WTC11 (cell line): ENCODE data around the gene CMKLR1. TPM values are rescaled to one million over a fixed set of nuclear protein-coding genes. Genes with fewer than 3 reads are reported as not detected.
A peak's percentile ranks its signal among the peaks of the same experiment; 100 is the strongest.

ENCODE experiments used
- ATAC-seq: fragments of 200-7000 bp; cut with Tn5 transposase; 2 replicates; pipeline ENCODE4 v1.10.0; 2021; ENCODE audit warnings: mild to moderate bottlenecking, moderate library complexity
- CTCF ChIA-PET: fragments of 300-600 bp; sonication (Branson Sonifier 250); formaldehyde crosslinking; loops from one replicate; lab custom pipeline; 2021; ENCODE audit warnings: antibody characterized with exemption; lab: Charles Lee
- POLR2A ChIA-PET: fragments of 350-600 bp; sonication (Branson Sonifier 250); formaldehyde crosslinking; loops from one replicate; lab custom pipeline; 2021; ENCODE audit warnings: antibody characterized with exemption; lab: Charles Lee
- DNase-seq: peaks from one replicate; pipeline ENCODE4 v3.0.0; 2021; ENCODE audit warnings: low spot score
- H3K27ac Mint-ChIP-seq: 2 replicates; pipeline ENCODE4 v1.8.0; 2021; ENCODE audit warnings: mixed read lengths
- H3K27me3 Mint-ChIP-seq: 2 replicates; pipeline ENCODE4 v1.8.0; 2021; ENCODE audit warnings: low read depth, mild to moderate bottlenecking, moderate library complexity, mixed read lengths
- H3K36me3 Mint-ChIP-seq: 2 replicates; pipeline ENCODE4 v1.8.0; 2021; ENCODE audit warnings: mixed read lengths
- H3K4me1 Mint-ChIP-seq: 2 replicates; pipeline ENCODE4 v1.8.0; 2022; ENCODE audit warnings: mixed read lengths
- H3K4me3 Mint-ChIP-seq: 2 replicates; pipeline ENCODE4 v1.8.0; 2021; ENCODE audit warnings: mild to moderate bottlenecking, moderate library complexity, mixed read lengths
- H3K9me3 Mint-ChIP-seq: 2 replicates; pipeline ENCODE4 v1.8.0; 2021; ENCODE audit warnings: mixed read lengths
- CREB1 ChIP-seq: sonication (generic); formaldehyde crosslinking; IDR thresholded peaks from 2 replicates; pipeline ENCODE4 v1.8.0; 2023; ENCODE audit warnings: mild to moderate bottlenecking, missing genetic modification reagents
- ELF4 ChIP-seq: sonication (generic); formaldehyde crosslinking; IDR thresholded peaks from 2 replicates; pipeline ENCODE4 v1.8.1; 2022; ENCODE audit warnings: low read depth, mild to moderate bottlenecking, moderate library complexity, missing genetic modification reagents
- FOXP1 ChIP-seq: sonication (generic); formaldehyde crosslinking; IDR thresholded peaks from 2 replicates; pipeline ENCODE4 v1.8.0; 2022; ENCODE audit warnings: missing genetic modification reagents, mild to moderate bottlenecking, moderate library complexity, borderline replicate concordance
- GRHL2 ChIP-seq: fragments of 250-450 bp; sonication (Bioruptor Pico); IDR thresholded peaks from 2 replicates; pipeline ENCODE4 v1.8.0; 2022; ENCODE audit warnings: mild to moderate bottlenecking, moderate library complexity; ENCODE audit not compliant: insufficient replicate concordance, severe bottlenecking
- GTF2I ChIP-seq: fragments of 250-450 bp; sonication (Bioruptor Pico); conservative IDR thresholded peaks from 2 replicates; pipeline ENCODE4 v1.4.0; 2021; ENCODE audit warnings: mild to moderate bottlenecking
- KAT7 ChIP-seq: sonication (generic); formaldehyde crosslinking; IDR thresholded peaks from 2 replicates; pipeline ENCODE4 v1.8.1; 2023; ENCODE audit warnings: missing genetic modification reagents, mild to moderate bottlenecking, borderline replicate concordance
- PRRX2 ChIP-seq: fragments of 250-450 bp; sonication (Bioruptor Pico); IDR thresholded peaks from 2 replicates; pipeline ENCODE4 v1.8.0; 2021; ENCODE audit warnings: mild to moderate bottlenecking
- TEAD1 ChIP-seq: sonication (generic); formaldehyde crosslinking; IDR thresholded peaks from 2 replicates; pipeline ENCODE4 v1.8.0; 2022; ENCODE audit warnings: mild to moderate bottlenecking, missing genetic modification reagents
- TP53 ChIP-seq: sonication (generic); formaldehyde crosslinking; IDR thresholded peaks from 2 replicates; pipeline ENCODE4 v1.8.1; 2023; ENCODE audit warnings: mild to moderate bottlenecking, missing genetic modification reagents
- ZNF219 ChIP-seq: sonication (generic); formaldehyde crosslinking; IDR thresholded peaks from 2 replicates; pipeline ENCODE4 v1.8.0; 2023; ENCODE audit warnings: missing genetic modification reagents, mild to moderate bottlenecking, borderline replicate concordance
- ZNF317 ChIP-seq: sonication (generic); formaldehyde crosslinking; IDR thresholded peaks from 2 replicates; pipeline ENCODE4 v1.8.1; 2023; ENCODE audit warnings: low read depth, mild to moderate bottlenecking, moderate library complexity, missing genetic modification reagents, borderline replicate concordance
- ZNF416 ChIP-seq: fragments of 250-450 bp; sonication (Bioruptor Pico); IDR thresholded peaks from 2 replicates; pipeline ENCODE4 v1.9.0; 2021; ENCODE audit warnings: mild to moderate bottlenecking, inconsistent platforms
- ZNF423 ChIP-seq: fragments of 250-450 bp; sonication (Bioruptor Pico); IDR thresholded peaks from 2 replicates; pipeline ENCODE4 v2.1.2; 2022; ENCODE audit warnings: mild to moderate bottlenecking, moderate library complexity
- total RNA-seq: library from RNA; stranded (reverse); gene quantifications from 3 replicates; pipeline ENCODE4 v1.2.3, GENCODE V29; 2021
- TF ChIP-seq, protein P1 (sequence below): fragments of 250-450 bp; sonication (Bioruptor Pico); IDR thresholded peaks from 2 replicates; pipeline ENCODE4 v1.9.0; 2021; ENCODE audit warnings: mild to moderate bottlenecking, borderline replicate concordance
- TF ChIP-seq, protein P2 (sequence below): sonication (generic); formaldehyde crosslinking; IDR thresholded peaks from 2 replicates; pipeline ENCODE4 v1.8.1; 2023; ENCODE audit warnings: mild to moderate bottlenecking, missing genetic modification reagents, moderate library complexity
- TF ChIP-seq, protein P3 (sequence below): fragments of 250-450 bp; sonication (Bioruptor Pico); IDR thresholded peaks from 2 replicates; pipeline ENCODE4 v1.9.0; 2021; ENCODE audit warnings: moderate library complexity, mild to moderate bottlenecking, inconsistent platforms, borderline replicate concordance
- TF ChIP-seq, protein P4 (sequence below): sonication (generic); formaldehyde crosslinking; IDR thresholded peaks from 2 replicates; pipeline ENCODE4 v1.8.1; 2023; ENCODE audit warnings: mild to moderate bottlenecking, moderate library complexity, missing genetic modification reagents
- TF ChIP-seq, protein P5 (sequence below): fragments of 250-450 bp; sonication (Bioruptor Pico); IDR thresholded peaks from 2 replicates; pipeline ENCODE4 v1.8.0; 2021; ENCODE audit warnings: mild to moderate bottlenecking
- TF ChIP-seq, protein P6 (sequence below): sonication (generic); formaldehyde crosslinking; IDR thresholded peaks from 2 replicates; pipeline ENCODE4 v1.8.0; 2022; ENCODE audit warnings: missing genetic modification reagents

Gene CMKLR1
- total RNA-seq, 1 experiment from 2014 or later, result 1.6 TPM

DNA sequence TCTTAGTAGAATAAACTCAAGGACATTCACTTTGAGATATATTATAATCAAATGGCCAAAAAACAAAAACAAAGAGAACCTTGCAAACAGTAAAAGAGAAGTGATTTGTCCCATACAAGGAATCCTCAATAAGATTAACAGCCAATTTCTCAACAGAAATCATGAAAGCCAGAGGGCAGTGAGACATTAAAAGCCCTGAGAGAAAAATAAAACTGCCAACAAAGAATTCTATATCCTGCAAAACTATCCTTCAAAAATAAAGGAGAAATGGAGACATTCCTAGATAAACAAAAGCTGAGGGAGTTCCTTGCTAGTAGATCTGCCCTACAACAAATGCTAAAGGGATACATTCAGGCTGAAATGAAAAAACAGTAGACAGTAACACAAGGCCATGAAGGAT is 78.1 kb downstream of the CMKLR1 start:
- Mint-ChIP-seq H3K27ac (no peak overlapping the region), H3K4me1 (no peaks in the 10 kb centered on the region), H3K27me3 (peaks cover 14% of the 10 kb centered on the region), H3K9me3 (peaks cover 41% of the 10 kb centered on the region), H3K36me3 (peaks cover 28% of the 10 kb centered on the region), H3K4me3 (no peak overlapping the region)
- ATAC-seq, result no peak
- no peak for DNase-seq
- CTCF ChIA-PET, result no interaction called here
- POLR2A ChIA-PET, result no interaction called here
- TF ChIP-seq ZNF317 (CRISPR knock-in tag), result peak; percentile 85
- TF ChIP-seq, protein P1, sequence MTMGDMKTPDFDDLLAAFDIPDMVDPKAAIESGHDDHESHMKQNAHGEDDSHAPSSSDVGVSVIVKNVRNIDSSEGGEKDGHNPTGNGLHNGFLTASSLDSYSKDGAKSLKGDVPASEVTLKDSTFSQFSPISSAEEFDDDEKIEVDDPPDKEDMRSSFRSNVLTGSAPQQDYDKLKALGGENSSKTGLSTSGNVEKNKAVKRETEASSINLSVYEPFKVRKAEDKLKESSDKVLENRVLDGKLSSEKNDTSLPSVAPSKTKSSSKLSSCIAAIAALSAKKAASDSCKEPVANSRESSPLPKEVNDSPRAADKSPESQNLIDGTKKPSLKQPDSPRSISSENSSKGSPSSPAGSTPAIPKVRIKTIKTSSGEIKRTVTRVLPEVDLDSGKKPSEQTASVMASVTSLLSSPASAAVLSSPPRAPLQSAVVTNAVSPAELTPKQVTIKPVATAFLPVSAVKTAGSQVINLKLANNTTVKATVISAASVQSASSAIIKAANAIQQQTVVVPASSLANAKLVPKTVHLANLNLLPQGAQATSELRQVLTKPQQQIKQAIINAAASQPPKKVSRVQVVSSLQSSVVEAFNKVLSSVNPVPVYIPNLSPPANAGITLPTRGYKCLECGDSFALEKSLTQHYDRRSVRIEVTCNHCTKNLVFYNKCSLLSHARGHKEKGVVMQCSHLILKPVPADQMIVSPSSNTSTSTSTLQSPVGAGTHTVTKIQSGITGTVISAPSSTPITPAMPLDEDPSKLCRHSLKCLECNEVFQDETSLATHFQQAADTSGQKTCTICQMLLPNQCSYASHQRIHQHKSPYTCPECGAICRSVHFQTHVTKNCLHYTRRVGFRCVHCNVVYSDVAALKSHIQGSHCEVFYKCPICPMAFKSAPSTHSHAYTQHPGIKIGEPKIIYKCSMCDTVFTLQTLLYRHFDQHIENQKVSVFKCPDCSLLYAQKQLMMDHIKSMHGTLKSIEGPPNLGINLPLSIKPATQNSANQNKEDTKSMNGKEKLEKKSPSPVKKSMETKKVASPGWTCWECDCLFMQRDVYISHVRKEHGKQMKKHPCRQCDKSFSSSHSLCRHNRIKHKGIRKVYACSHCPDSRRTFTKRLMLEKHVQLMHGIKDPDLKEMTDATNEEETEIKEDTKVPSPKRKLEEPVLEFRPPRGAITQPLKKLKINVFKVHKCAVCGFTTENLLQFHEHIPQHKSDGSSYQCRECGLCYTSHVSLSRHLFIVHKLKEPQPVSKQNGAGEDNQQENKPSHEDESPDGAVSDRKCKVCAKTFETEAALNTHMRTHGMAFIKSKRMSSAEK (CRISPR knock-in tag), result no peak
- TF ChIP-seq, protein P2, sequence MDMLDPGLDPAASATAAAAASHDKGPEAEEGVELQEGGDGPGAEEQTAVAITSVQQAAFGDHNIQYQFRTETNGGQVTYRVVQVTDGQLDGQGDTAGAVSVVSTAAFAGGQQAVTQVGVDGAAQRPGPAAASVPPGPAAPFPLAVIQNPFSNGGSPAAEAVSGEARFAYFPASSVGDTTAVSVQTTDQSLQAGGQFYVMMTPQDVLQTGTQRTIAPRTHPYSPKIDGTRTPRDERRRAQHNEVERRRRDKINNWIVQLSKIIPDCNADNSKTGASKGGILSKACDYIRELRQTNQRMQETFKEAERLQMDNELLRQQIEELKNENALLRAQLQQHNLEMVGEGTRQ (CRISPR knock-in tag), result no peak

DNA sequence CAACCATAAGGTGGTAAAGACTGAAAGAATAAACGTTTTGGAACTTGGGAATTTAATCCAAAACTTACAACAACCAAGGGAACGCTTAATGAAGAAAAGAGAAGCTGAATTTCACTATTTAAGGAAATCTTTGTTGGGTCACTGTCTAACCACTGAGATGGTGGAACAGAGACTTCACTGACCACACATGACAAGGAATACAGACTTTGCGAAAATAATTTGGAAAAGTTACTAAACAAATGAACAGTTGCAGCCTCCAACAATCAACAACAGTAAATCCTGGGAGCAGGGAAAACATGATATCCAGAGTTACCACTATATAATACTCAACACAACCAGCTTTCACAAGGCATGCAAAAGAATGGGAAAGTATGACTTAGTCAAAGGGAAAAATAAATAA is 79.1 kb downstream of the CMKLR1 start:
- Mint-ChIP-seq H3K4me3 (no peak overlapping the region), H3K27ac (no peak overlapping the region), H3K27me3 (peaks cover 14% of the 10 kb centered on the region), H3K9me3 (peaks cover 41% of the 10 kb centered on the region), H3K4me1 (peaks cover 1% of the 10 kb centered on the region), H3K36me3 (peaks cover 28% of the 10 kb centered on the region)
- TF ChIP-seq, protein P3, sequence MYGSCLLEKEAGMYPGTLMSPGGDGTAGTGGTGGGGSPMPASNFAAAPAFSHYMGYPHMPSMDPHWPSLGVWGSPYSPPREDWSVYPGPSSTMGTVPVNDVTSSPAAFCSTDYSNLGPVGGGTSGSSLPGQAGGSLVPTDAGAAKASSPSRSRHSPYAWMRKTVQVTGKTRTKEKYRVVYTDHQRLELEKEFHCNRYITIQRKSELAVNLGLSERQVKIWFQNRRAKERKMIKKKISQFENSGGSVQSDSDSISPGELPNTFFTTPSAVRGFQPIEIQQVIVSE, result no peak
- no peak for TF ChIP-seq GTF2I (CRISPR knock-in tag)
- no peak for TF ChIP-seq TP53 (CRISPR knock-in tag)
- no peak for TF ChIP-seq FOXP1 (CRISPR knock-in tag)
- TF ChIP-seq KAT7 (CRISPR knock-in tag), result no peak
- TF ChIP-seq, protein P4, sequence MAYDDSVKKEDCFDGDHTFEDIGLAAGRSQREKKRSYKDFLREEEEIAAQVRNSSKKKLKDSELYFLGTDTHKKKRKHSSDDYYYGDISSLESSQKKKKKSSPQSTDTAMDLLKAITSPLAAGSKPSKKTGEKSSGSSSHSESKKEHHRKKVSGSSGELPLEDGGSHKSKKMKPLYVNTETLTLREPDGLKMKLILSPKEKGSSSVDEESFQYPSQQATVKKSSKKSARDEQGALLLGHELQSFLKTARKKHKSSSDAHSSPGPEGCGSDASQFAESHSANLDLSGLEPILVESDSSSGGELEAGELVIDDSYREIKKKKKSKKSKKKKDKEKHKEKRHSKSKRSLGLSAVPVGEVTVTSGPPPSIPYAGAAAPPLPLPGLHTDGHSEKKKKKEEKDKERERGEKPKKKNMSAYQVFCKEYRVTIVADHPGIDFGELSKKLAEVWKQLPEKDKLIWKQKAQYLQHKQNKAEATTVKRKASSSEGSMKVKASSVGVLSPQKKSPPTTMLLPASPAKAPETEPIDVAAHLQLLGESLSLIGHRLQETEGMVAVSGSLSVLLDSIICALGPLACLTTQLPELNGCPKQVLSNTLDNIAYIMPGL, result no peak
- TF ChIP-seq ZNF423, result no peak
- TF ChIP-seq, protein P5, sequence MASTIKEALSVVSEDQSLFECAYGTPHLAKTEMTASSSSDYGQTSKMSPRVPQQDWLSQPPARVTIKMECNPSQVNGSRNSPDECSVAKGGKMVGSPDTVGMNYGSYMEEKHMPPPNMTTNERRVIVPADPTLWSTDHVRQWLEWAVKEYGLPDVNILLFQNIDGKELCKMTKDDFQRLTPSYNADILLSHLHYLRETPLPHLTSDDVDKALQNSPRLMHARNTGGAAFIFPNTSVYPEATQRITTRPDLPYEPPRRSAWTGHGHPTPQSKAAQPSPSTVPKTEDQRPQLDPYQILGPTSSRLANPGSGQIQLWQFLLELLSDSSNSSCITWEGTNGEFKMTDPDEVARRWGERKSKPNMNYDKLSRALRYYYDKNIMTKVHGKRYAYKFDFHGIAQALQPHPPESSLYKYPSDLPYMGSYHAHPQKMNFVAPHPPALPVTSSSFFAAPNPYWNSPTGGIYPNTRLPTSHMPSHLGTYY (CRISPR knock-in tag), result no peak
- no peak for TF ChIP-seq ZNF219 (CRISPR knock-in tag)
- TF ChIP-seq TEAD1, result no peak
- no peak for TF ChIP-seq ELF4 (CRISPR knock-in tag)
- no peak for TF ChIP-seq ZNF317 (CRISPR knock-in tag)
- no peak for TF ChIP-seq GRHL2 (CRISPR knock-in tag)
- TF ChIP-seq, protein P6, sequence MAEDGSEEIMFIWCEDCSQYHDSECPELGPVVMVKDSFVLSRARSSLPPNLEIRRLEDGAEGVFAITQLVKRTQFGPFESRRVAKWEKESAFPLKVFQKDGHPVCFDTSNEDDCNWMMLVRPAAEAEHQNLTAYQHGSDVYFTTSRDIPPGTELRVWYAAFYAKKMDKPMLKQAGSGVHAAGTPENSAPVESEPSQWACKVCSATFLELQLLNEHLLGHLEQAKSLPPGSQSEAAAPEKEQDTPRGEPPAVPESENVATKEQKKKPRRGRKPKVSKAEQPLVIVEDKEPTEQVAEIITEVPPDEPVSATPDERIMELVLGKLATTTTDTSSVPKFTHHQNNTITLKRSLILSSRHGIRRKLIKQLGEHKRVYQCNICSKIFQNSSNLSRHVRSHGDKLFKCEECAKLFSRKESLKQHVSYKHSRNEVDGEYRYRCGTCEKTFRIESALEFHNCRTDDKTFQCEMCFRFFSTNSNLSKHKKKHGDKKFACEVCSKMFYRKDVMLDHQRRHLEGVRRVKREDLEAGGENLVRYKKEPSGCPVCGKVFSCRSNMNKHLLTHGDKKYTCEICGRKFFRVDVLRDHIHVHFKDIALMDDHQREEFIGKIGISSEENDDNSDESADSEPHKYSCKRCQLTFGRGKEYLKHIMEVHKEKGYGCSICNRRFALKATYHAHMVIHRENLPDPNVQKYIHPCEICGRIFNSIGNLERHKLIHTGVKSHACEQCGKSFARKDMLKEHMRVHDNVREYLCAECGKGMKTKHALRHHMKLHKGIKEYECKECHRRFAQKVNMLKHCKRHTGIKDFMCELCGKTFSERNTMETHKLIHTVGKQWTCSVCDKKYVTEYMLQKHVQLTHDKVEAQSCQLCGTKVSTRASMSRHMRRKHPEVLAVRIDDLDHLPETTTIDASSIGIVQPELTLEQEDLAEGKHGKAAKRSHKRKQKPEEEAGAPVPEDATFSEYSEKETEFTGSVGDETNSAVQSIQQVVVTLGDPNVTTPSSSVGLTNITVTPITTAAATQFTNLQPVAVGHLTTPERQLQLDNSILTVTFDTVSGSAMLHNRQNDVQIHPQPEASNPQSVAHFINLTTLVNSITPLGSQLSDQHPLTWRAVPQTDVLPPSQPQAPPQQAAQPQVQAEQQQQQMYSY (CRISPR knock-in tag), result no peak
- TF ChIP-seq ZNF416 (CRISPR knock-in tag), result no peak
- no peak for TF ChIP-seq PRRX2
- no peak for TF ChIP-seq CREB1
- DNase-seq, result no peak
- CTCF ChIA-PET, result no interaction called here
- ATAC-seq, result no peak
- POLR2A ChIA-PET, result no interaction called here
